ENCODE results near the gene TTC23L. TPM values are rescaled to one million over a fixed set of nuclear protein-coding genes. Genes with fewer than 3 reads are reported as not detected.

The TTC23L gene
- polyA plus RNA-seq, 3 donors, result 0.07 TPM; not detected in 2

DNA sequence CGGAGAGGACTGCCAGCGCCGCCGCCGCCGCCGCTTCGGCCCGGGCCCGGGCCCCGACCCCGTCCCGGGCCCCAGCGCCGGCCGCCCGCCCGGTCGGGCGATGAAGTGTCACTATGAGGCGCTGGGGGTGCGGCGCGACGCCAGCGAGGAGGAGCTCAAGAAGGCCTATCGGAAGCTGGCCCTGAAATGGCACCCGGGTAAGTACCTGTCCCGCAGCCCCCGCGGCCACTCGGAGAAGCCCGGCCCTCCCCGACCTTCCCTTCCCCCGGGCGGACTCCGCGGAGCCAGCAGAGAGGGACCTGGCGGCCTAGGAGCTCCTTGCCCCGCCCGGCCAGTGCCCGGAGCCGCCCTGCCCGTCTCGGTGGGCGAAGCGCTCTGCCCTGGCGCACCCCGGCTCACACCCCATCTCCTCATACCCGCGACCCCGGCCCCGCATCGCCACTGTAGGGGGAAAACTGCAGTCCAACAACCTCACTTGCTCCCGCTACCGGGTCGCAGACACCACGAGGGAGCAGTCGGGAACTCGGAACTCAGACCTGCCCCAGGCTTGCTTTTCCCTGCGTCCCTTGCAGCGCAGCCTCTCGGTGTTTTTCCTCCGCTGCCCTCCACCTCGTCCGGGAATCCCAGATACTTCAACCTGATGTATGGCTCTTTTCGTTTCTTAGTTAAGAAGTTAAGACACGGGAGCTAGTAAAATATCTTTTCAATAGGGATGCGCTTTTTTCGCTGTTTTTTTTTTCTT lies 90.9 kb downstream of the TTC23L start:
- 0 to 1% (median 0%) methylated on average over 49 to 70 of the region's 70 CpGs for WGBS, 3 donors
- H3K27ac ChIP-seq (ENCODE audit: low read depth, low read length), result peak overlapping the region; percentile 78

DNA sequence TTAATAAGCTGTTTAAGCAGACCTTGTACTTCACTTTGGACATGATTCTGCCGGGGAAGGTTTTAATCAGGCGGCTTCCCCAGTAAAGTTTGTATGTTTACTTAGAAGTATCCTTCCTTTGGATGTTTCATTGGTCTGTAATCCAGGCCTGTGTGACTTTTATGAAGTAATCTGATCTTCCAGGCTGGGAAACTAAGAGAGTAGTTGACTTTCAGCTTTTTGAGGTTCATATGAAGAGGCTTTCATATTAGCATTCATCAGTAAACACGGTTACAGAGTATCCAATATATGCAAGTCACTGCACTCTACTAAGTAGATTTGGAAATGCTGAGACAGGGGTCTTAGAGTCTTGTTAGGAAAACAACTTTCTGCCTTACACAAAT lies 91.5 kb downstream of the TTC23L start:
- WGBS, 3 donors, result 0 to 1% (median 1%) methylated on average over 3 of the region's 3 CpGs
- no peak overlapping the region for H3K27ac ChIP-seq (ENCODE audit: low read depth, low read length)

DNA sequence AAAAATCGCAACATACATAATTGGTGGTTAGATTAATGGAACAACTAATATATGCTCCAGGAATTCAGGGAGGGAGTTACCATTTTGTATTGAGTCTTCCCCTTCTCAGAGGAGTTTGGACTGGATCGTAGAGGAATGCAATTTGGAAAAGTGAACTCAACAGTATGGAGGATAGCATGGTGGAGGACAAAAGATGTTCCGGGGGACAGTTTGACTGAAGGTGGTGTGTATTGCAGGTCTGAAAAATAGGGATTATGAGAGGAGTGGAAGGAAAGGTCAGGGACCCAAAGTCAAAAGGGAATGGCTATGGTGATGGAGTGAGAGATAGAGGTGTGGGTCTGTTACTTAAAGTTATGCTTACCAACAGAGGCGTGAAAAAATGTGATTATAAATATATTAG lies 91.9 kb downstream of the TTC23L start:
- WGBS, 3 donors, result 62 to 89% (median 78%) methylated on average over 4 of the region's 4 CpGs
- H3K27ac ChIP-seq (ENCODE audit: low read depth, low read length), result no peak overlapping the region

DNA sequence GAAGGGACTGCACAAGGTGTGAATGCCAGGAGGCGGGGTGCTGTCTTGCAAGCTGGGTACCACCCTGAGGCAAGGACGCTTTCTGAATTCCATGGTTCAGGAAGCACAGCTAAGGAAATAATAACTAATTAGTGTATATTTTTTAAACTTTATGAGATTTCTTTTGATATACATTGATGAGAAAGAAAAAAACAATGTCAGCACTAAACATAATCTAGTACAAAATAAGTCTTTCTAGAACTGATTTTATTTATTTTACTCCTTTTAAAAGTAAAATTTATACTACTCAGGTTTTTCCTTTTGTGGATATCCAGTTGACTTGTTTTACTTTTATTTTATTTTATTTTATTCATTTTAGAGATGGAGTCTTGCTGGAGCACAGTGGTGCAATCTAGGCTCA lies 94.0 kb downstream of the TTC23L start:
- no peak overlapping the region for H3K27ac ChIP-seq (ENCODE audit: low read depth, low read length)
- WGBS, 3 donors, result 90 to 96% (median 90%) methylated on average over 2 of the region's 2 CpGs

DNA sequence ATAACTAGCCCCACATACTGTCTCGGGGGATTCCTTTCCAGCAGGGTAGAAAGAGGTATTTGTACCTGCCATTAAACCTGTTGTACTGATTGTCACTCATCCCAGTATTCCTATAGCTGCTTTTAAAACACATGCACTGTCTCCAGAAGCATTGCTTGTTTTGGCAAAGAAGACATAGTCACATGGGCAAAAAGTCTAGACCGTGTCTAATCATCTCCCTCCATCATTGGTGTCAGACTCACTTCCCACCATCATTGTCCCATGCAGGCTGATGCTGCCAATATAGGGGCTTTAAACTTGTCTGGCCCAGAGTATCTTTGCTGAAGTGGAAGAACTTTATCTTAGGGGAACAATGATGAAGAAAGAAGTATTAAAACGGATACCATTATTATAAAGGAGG lies 103.0 kb downstream of the TTC23L start:
- 80 to 92% (median 91%) methylated on average over 3 of the region's 3 CpGs for WGBS, 3 donors
- H3K27ac ChIP-seq (ENCODE audit: low read depth, low read length), result no peak overlapping the region

DNA sequence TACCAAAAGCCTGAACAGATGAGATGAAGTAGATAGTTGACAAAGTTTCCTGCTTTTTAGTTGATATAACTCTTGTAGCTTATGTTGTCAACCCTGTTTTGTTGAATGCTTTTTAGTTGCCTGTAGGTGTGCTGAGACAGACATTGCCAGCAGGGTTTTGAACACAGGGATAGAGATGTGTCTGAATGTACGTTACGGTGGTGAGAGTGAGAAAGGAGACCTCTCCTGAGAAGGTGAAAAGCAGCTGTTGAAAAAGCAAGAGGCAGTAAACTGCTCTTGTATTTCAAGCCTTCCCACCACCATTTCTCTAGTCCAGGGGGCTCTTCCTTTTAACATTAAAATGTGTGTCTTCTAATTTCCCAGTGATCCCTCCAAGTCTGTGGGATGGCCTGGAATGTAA lies 105.1 kb downstream of the TTC23L start:
- WGBS, 3 donors, result 95 to 99% (median 98%) methylated on average over 2 of the region's 2 CpGs
- no peak overlapping the region for H3K27ac ChIP-seq (ENCODE audit: low read depth, low read length)

DNA sequence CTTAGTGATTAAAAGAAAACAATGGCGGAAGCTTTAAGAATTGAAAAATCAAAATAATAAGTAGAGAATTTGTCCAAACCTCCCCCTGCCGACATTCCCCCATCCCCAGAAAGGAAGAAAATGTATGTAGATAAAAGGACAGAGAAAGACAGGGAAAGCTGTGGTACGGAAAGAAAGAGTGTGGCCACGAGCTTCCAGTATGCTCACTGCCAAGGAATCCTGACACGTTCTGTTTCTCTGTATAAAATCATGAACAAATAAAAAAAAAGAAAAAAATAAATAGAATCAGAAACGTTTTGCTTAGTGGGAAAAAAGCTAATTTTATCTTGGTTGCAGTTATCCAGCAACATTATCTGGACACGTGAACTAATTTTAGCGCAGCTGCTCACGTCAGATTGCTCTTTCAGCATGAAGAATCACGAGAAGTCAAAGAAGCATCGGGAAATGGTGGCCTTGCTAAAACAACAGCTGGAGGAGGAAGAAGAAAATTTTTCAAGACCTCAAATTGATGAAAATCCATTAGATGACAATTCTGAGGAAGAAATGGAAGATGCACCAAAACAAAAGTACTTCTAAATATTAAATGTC lies 105.6 kb downstream of the TTC23L start:
- WGBS, 3 donors, result 84 to 93% (median 91%) methylated on average over 11 of the region's 11 CpGs
- no peak overlapping the region for H3K27ac ChIP-seq (ENCODE audit: low read depth, low read length)

Other genes starting within 250 kb of the TTC23L start
- 10 to 100 TPM in 1 of 3 donors, 1 to 10 TPM in 2; 5.1 to 12.8 (median 9.6) TPM for gene RAI14, start 182.8 kb upstream of the TTC23L start, polyA plus RNA-seq
- 10 to 100 TPM in 2 of 3 donors, 1 to 10 TPM in 1; 6.3 to 15.7 (median 12.0) TPM for gene RAD1, start 76.3 kb downstream of the TTC23L start, polyA plus RNA-seq
- 10 to 100 TPM in 2 of 3 donors, 1 to 10 TPM in 1; 7.0 to 27.2 (median 25.3) TPM for gene BRIX1, start 76.5 kb downstream of the TTC23L start, polyA plus RNA-seq
- gene DNAJC21, start 90.4 kb downstream of the TTC23L start, polyA plus RNA-seq, result 10 to 100 TPM; 21.5 to 22.5 (median 22.1) TPM
- not detected for gene AGXT2, start 208.8 kb downstream of the TTC23L start, polyA plus RNA-seq

Data from adipose tissue (tissue), 3 donors.